GM21825 (cell line): ENCODE data around the gene SLC4A4.

Source experiments
- ATAC-seq: cut with Tn5 transposase; IDR thresholded peaks from one replicate; pipeline ENCODE4 v1.9.1; 2021; ENCODE audit warnings: mild to moderate bottlenecking, moderate library complexity; ENCODE audit not compliant: unreplicated experiment

The SLC4A4 gene

DNA sequence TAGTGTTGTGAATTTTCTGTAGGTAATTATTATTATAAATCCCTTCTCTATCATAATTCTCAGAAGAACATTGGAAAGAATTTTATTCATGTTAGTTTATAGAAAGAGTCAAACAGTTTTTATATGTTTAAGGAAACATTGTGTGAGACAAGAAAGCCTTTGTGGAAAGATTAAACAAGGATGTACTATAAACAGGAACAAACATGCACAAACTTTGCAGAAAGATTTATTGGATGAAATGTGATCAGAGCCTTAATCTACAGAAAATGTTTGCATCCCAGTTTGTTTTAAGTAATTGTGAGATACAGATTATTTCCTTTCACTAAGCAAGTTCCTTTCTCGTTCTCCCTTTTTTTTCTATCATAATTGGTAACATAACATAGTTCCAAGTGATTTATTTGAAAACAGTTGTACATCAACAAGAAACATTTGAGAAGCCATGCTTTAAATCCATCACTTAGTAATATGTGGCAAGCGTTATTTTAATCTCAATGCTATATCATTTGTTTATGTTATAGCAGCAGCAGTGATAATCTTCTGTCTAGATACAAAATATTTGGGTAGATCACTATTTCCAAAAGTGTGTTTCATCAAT is 129.4 kb downstream of the SLC4A4 start:
- ATAC-seq = no peak

DNA sequence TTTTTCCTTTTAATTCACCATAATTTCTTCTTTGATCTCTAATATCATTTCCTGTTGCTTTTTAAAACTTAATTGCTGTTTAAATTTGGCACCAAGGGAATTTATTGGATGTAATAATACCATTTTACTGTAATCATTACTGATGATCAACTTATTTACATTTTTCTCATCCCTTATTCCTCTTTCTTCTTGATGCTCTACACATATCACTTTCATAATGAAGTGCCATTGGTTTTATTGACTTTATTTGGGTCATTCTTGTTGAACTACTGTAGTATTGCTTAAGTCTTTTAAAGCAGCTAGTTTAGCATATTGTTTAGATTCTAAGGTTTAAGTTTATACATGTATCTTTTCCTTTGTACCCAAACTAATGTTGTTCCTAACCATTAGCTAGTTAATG is 130.7 kb downstream of the SLC4A4 start:
- no peak for ATAC-seq

DNA sequence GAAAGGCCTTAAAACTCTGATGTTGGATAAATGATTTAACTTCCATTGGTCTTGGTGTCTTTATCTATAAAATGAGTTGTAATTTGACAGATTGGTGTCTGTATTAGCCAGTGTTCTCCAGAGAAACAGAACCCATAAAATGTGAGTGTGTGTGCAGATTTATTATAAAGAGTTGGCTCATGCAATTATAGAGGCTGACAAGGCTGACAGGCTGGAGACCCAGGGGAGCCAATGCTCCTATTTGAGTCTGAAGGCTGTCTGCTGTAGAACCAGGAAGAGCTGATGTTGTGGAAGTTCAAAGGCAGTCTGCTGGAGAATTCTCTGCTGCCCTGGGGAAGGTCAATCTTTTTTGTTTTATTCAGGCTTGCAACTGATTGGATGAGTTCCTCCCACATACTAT is 131.7 kb downstream of the SLC4A4 start:
- no peak for ATAC-seq

DNA sequence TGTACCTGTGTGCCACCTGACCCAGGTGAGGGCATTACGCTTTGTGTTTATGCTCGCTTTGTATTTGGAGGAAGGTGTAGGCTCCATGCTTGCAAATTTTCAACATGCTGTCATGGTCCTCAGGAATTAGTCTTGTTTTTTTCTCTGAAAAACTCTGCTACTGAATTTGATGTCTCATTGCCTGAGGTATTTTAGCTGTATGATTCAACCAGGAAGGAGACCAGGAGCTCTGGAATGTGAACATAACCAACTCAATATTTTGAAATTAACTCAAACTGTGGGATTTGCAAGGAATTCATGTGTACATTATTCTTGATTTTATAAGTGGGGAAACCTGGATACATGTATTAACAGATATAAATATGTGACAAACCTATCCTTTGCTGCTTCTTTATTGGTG is 134.1 kb downstream of the SLC4A4 start:
- no peak for ATAC-seq

DNA sequence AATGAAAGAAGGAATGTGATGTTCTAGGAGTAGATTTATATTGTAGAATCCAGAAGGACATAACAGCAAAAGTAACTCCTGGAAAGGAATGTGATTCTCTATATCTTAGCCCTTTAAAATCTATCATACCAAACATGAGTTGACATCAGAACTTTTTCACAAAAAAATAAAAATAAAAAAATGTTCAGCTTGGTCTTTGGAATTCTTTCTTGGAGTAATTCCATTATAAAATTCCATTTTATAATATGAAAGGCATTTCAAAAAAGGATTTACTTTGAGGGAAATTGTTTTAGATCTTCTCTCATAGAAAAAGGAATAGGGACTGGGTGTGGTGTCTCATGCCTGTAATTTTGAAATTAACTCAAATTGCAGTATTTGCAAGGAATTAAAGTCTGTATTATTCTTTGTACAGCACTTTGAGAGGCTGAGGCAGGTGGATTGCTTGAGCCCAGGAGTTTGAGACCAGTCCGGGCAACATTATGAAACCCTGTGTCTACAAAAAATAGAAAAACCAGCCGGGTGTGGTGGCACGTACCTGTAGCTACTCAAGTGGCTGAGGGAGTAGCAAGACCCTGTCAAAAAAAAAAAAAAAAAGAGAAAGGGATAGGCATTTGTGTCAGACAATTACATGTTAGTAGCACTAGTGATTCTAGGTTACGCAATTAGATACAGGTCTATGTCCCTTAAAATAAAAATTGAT is 134.9 kb downstream of the SLC4A4 start:
- ATAC-seq = no peak

DNA sequence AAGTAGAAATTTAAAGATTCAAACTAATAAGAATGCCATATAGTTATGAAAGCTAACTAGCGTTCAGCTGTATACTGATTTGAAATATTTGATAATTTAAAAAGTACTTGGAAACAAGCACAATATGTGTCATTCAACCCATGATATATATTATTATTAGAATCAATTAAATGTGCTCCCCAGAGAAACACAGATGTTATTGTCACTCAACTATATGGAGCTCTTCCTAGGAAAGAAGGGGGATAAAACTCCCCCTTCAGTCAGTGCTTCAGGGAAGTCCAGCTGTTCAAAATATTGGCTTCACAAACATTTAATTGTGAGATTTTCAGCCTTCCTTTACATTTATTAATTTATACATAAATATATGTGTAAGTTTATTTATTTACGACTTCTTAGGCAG is 135.9 kb downstream of the SLC4A4 start:
- ATAC-seq = no peak

DNA sequence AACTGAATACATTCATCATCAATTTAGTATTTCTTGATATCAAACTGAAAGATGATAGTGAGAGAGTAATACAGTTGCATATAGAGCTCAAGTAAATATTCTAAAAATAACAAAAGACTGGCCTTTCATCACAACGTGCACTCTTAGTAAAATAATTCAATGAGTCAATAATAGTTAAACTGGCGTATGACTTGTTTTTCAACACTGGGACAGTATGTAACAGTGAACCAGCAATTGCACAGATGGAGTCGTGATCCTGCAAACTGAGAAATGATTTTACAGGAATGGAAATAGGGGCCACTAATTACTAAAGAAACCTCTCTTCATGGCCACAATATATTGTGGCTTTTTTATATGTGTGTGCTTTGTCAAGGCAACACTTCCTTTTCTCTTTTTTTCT is 137.4 kb downstream of the SLC4A4 start:
- ATAC-seq = no peak

DNA sequence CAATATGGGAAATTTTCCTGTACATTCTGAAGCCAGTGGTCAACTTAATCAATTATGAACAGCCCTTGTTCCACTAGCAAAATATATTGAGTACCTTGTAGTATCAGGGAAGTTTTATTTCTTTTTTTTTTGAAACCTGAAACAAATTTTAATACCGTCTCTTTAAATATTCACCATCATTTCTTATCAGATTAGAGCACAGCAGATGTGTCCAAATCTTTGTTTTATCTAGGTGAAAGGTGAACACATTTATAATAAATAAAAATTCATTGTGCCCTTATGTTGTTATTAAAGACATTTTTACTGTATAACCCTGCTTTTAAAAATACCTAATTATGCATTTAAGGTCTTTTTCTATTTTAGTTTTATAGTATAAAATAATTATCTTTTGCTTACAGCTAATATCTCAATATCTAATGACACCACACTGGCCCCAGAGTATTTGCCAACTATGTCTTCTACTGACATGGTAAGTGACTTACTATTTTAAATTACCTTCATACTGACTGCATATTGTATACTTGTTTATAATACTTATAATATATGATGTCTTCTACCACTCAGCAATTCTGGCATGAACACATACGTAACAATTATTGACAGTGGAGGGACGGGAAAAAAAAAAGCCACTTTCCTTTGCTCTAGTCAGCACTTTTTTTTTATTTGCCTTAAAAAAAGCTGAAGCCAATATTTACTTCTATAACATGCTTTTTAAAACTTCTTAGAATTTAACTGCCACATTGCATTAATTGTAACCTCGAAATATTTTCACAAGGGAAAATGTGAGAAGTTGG is 147.9 kb downstream of the SLC4A4 start:
- ATAC-seq = no peak

DNA sequence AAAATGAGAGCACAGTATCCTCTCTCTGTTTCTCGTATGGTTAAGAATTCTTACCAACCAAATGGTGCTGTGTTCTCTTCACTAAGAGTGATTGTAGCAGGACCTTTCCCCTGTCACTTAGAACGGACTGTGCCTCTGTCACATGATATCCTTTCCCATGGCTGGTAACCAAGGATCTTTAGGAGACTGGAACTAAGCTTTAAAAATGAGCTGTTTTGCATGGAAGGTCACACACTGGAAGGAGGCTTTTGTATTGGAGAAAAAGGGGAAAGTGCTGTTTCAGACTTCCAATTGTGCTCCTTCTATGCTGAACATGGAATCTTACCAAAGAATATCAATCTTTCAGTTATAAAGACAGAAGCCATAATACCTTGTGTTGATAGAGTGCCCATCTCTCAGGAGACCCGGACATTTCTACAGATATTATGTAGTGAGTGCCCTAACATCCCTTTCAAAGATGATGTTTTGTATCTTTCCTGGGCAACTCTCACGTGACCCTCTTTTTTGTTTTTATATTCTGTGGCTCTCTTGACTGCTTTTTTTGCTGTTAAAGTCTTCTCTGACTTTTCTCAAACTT is 148.6 kb downstream of the SLC4A4 start:
- ATAC-seq = no peak

DNA sequence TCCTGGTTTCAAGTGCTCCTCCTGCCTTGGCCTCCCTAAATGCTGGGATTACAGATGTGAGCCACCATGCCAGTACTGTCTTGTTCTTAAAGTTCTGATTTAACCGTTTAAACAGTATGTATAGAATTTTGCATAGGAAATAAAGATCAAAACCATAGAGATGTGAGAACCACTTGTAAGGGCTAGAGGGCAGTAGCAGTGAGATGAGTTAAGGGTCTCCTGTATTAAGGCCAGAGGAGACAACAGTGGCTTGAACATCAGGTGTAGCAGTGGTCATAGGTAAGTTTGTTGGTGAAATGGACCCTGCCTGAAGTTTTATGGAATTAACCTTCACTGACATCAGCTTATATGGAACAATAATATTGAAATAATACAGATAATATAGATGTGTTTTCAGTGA is 155.7 kb downstream of the SLC4A4 start:
- no peak for ATAC-seq

DNA sequence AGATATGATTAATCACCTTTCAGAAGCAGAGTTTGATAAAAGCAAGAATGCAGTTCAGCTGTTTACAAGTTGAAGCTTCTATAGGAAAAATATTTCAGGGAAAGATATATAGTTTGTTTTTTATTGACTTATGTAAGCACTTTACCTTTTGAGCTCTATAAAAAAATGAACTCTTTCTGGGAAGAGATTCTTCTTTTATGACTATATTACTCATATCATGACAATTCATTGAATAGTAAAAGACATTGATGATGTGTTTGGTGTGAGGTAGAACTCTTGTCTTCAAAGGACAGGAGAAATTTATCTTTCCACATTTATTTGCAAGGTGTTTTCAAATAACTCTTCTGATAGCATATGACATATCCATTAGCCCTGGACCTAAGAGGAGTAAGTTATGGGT is 156.6 kb downstream of the SLC4A4 start:
- no peak for ATAC-seq

DNA sequence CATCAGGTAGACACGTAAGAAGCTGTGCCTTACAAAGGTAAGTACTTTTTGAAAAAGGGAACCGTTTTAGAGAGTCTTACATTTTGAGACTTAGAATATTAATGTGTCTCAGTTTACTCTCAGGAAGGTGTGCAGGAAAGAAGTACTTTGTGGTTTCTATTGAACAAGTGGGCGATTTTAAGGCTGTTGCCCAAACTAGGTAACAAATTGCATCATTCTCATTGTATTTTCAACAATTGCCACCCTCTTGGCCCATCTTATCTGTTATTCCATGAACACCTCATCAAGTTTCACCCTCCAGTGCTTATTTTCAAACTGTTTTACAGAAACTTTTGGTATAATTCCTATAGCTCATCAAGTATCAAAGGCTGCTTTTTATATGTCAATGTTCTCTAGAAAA is 158.3 kb downstream of the SLC4A4 start:
- ATAC-seq = no peak

DNA sequence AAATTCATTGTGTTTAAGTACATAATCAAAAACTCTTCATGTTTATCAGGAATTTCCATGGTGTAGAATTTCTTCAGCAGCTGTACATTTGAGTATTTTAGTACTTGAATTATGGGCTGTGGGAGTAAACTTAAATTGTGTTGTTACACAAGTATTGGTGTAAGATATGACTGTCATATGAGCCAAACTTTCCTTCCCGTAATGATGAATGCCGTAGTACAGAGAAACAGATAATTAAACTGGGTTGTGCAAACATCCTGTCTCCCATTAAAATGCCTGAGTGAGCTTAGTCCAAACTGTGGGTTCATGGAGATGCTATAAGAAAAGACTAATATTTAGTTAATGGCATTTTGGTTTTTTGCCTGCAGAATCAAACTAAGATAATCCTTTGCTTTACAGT is 159.2 kb downstream of the SLC4A4 start:
- no peak for ATAC-seq

DNA sequence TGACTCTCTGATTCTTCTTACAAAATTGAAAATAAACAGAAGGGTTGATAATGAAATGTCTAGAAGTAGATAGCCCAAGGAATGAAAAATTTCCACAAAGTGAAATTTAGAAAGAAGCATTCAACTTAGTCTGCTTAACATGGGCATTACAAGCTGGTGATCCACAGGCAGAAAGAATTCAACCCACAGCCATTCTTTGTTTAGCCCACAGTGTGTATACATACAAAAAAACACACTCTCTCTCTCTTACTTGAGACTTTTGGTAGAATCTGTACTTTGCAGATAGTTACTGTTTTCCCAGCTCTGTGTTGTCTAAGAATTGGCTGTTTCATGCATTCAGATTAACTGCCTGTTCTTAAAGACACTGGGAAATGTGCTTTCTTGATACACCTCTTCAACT is 159.8 kb downstream of the SLC4A4 start:
- ATAC-seq = no peak

DNA sequence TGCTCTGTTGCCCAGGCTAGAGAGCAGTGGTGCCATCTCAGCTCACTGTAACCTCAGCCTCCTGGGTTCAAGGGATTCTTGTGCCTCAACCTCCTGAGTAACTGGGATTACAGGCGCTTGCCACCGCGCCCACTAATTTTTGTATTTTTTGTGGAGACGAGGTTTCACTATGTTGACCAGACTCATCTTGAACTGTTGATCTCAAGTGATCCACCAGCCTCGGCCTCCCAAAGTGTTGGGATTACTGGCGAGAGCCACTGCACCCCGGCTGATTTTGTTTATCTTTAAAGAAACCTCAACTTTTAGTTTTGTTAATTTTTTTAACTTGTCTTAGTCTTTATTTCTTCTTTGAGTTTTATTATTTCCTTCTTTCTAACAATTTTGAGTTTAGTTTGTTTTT is 163.2 kb downstream of the SLC4A4 start:
- no peak for ATAC-seq

DNA sequence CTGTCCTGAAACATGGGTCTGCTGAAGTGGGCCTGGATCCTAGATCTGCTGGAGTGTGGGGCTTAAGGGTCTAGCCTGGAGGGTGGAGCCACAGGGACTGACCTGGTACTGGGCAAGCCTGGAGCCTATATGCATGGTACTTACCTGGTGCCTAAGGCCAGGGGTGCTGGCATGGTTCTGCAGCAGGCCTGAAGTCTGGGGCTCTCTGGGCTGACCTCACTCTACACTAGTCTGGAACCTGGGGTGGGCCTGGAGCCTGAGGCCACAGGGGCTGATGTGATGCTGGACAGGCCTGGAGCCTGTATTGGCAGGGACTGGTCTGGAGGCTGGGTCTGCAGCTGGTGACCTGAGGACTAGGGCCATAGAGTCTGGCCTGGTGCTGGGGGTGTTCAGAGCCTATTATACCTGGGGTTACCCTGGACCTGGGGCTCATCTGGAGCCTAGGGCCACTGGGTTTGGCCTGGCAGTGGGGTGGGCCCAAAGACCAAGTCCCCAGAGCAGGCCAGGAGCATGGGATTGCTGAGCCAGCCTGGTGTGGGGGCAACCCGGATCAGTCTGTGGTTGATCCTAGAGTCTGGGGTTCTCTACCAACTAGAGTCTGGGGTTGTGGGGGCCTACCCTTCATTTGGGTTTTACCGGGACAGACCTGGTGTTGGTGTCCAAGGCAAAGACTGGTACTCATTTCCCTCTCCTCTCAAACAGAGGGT is 179.6 kb downstream of the SLC4A4 start:
- no peak for ATAC-seq

DNA sequence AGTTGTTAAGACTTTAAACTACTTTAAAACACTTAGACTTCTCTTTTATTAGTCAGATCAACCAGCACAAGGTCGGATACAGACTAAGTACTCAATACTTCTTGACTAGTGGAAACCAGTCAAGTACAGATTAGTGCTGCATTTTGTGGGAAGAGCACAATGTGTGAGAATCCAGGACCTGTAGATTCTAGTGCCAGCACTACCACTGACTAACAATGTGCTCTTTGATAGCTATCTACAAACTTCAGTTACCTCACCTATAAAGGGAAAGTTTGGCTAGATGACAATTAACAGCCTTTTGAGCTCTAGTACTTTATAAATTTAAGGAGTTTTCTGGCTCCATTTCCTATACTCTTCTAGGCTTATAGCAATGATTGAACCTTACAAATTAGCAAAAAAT is 181.5 kb downstream of the SLC4A4 start:
- no peak for ATAC-seq

DNA sequence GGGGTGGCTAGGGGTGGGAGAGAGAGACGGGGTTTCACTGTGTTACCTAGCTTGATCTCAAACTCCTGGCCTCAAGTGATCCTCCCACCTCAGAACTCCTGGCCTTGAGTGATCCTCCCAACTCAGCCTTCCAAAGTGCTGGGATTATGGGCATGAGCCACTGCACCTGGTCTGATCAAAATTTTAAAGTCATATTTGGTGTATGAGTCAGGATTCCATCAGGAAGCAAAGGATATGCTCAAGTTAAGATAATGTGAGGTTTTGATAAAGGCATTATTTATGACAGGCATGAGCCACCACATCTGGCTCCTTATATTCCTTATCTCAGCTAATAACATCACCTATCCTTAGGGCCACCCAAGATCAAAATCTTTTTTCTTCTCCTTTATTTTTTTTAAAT is 182.0 kb downstream of the SLC4A4 start:
- ATAC-seq = no peak

DNA sequence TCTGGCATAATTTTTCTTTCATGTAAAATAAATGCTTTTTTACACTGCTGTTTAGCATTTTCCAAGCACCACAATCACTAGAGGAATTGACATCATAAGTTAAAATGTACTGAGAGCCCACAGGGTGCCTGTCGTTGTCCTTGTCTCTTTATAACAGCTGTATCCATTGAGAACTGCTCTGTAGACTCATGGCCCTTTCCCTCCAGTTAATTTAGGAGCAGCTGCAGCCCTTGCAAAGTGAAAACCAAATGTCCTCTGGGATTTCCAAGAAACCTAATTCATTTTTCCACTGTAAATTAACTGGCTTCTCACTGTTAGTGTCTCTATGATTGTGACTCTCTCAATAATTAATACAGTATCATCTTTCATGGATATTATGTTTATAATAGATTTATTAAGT is 185.9 kb downstream of the SLC4A4 start:
- ATAC-seq = no peak

DNA sequence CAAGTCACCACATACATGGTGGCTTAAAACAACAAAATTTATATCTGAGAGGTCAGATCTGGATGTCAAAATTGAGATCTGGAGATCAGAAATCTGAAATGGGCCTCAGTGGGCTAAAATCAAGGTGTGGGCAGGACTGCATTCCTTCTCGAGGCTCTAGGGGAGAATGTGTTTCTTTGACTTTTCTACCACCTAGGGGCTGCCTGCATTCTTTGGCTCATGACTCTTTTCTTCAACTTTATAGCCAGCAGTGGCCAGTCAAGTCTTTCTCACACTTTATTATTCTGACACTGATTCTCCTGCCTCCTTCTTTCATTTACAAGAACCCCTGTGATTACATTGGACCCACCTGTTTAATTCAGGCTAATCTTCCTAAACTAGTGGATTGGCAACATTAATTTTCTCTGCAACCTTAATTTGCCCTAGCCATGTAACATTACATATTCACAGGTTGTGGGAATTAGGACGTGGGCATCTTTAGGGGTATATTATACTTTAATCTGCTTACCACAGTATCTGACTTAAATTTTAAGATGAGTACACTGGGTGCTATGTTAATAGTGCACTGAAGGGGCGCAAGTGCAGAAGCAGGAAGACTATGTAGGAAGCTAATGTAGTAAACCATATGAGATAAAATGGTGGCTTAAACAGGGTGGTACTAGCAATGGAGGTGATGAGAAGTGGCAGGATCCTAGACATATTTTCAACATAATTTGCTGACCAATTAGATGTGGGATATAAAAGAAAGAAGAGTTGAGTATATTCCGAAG is 188.0 kb downstream of the SLC4A4 start:
- ATAC-seq = no peak

DNA sequence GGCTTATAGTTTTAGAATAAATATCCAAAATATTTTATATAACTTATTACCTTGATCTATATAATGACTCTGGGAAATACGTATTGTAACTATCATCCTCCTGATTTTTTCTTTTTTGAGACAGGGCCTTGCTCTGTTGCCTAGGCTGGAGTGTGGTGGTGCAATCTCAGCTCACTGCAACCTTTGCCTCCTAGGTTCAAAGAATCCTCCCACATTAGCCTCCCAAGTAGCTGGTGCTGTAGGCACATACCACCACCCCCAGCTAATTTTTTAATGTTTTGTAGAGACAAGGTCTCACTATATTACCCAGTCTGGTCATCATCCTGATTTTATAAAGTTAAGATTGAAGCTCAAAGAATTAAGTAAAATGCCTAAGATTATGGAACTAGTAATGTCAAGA is 193.6 kb downstream of the SLC4A4 start:
- ATAC-seq = no peak
